Fibroblast of peridontal ligament (primary cell): ENCODE results near the gene TRAF3.
"Not testable (repeated sequence)": the region's sequence is repeated elsewhere in the genome, so short reads cannot be mapped to it uniquely, and the experiment has no call there.

Source experiments
- DNase-seq: peaks from one replicate; pipeline ENCODE4 v3.0.0-alpha.2; 2010; ENCODE audit errors: extremely low read depth

TRAF3 gene

DNA sequence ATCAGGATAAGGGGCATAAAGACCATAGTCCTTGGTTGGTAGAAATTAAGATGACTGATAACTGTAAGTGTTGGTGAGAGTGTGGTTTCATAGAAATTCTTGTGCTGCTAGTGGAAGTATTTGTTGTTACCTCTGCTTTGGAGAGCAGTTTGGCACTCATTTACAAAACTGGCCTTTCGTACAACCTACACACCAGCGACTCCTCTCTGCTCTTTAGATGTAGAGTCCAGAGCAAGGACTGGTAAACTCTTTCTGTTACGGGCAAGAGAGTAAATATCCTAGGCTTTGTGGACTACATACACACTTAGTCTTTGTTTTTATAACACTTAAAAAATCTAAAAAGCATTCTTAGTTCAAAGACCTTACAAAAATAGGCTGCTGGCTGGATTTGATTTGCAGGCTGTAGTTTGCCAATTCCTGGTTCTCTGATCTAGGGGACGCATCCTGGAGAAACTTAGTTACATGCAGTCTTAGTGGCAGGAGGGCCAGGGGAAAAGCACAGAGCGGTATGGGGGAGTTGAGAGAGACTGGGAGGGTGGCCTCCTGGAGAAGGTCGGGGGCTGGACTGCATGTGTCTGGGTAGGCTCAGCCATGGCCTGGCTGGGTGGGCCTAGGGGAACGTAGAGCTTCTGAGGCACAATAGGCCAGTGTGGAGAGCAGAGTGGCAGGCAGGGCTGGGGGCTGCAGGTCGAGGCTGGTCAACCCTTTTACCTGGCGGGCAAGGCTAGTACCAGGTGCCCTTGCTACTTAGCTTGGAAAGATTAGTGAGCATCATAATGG lies 89.9 kb downstream of the TRAF3 start:
- no peak for DNase-seq

DNA sequence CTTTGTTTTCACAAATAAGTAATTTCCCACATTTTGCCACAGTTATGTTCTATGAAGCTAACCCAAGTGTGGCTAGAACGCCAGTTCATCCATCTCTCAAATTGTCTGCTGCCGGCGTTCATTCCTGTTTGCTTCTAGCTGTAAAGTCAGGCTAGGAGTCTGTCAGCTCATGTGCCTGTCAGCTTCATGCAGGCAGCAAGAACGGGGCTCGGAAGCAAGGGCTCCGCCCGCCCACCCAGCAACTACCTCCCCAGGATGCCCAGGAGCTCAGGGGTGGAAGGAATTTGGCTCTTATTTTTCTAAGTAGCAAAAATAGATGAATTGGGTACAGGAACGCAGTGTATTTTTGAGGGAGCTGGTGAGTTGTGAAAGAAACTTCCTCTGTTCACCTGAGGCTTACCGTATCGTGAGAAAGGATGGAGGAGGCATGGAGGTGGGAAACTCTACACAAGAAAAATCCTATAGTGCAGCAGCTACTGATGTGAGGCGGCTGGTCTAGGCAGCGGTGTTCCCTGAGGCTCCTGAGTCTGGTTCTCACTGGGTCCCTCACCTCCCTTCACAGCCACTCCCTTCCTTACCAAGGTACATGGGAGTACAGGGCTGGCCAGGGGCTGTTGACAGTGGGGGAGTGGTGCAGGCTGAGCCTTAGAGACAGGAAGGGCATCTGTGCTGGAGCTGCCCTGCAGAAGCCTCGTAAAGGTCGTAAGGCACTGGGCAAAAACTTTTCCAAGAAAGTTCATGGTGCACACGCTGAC lies 90.8 kb downstream of the TRAF3 start:
- no peak for DNase-seq

DNA sequence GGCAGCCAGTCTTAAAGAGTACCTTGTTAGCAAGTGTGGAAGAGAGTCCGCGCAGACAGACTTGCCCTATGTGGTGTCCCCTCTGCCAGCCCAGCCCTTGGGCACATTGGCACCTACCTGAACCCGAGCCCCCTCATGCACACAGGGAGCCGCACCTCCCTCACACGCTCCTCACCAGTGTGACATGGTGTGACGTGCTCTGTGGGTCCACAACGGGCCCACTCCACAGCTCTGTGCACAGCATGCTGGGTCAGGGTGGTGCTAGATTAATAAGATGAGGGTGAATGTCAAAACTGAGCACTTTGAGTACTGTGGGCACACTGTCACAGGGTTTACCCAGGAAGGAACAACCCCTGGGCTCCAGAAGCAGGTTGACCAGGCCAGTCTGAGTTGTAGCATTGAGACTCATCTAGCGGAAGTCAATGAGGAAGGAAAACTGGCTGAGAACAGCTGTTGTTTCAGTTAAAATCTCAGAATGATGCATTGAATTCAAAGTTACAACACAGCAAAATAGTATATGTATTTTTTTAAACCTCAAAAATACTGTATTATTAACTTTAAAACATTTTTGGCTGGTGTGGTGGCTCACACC lies 91.8 kb downstream of the TRAF3 start:
- DNase-seq: no peak

DNA sequence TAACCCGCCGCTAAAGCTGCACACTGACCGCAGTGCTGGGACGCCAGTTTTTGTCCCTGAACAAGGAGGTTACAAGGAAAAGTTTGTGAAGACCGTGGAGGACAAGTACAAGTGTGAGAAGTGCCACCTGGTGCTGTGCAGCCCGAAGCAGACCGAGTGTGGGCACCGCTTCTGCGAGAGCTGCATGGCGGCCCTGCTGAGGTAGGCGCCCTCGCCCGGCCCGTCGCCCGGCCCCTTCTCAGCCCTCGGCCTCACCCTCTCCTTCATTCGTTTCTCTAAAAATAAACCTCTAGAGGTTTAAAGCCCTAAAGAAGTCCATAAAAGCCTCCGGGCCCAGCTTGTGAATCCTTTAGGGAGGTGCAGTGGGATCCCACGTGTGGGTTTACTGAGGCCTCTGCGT lies 93.0 kb downstream of the TRAF3 start:
- no peak for DNase-seq

DNA sequence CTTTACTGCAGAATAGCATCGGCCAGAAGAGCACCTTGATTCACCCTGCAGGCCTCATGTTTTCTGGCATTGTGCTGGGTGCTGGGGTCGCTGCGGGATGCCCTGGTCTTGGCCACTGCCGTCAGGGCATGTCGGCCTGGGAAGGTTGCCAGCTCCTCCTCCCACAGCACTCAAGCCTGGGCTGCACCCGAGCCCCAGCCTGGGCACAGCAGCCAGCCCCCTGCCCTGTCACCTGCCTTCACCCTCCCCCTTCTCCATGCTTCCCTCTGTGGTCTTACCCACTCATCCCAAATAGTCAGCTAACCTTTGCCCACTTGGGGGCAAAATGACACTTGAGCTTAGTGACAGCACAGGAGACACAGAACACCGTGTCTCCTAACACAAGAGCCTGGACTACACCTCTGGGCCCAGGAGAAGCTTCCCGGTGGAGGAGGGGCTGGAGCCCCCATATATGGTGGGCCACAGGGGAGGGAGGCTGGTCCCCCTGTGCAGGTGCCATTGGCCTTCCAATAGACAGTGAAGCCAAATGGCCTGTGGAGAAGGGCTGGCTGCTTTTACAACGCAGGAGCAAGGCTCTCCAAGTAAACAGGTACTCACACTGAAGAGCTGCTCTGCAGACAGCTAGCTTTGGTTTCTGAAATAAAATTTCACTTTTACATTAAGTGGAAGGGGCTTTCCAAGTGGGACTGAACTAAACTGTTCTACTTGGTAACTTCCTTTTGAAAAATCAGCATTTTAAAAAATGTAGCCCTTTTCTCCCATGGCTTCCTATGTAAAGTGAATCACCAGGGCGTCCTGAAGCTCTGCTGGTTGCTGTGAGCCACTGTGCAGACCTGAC lies 94.0 kb downstream of the TRAF3 start:
- no peak for DNase-seq

DNA sequence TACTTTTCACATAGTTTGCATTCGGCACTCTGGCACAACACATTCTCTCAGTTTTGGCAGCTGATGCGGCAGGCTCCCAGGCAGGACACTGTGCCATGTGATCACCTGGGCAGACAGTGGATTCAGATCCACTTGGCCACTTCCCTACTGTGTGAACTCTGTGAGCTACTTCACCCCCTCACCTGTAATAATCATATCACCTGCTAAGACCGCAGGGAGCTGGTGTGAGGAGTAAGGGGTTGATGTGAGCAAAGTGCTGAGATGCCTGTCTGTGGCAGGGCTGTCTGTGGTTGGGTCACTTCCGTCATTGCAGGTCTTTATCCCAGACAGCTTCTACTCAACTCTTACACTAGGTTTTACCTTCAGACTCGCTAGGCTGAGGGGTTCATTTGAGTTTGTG lies 94.8 kb downstream of the TRAF3 start:
- DNase-seq: no peak

DNA sequence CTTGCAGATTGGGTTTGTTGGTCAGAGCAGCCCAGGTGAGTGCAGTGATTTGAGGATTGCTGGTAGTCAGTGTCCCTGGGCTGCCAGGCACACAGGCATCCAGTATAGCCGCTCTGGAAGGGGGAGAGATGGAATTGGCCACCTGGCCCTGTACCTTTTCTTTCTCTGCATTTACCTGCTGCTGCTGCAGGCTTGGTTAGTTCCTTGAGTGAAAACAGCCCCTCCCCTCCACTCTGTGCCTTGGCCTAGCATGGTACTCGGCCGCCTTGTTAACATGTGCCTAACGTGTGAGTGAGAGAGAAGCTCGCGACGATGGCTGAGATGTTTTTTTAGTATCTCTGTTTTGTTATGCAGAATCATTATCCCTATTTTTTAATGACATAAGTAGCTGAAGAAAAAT lies 95.9 kb downstream of the TRAF3 start:
- DNase-seq: no peak

DNA sequence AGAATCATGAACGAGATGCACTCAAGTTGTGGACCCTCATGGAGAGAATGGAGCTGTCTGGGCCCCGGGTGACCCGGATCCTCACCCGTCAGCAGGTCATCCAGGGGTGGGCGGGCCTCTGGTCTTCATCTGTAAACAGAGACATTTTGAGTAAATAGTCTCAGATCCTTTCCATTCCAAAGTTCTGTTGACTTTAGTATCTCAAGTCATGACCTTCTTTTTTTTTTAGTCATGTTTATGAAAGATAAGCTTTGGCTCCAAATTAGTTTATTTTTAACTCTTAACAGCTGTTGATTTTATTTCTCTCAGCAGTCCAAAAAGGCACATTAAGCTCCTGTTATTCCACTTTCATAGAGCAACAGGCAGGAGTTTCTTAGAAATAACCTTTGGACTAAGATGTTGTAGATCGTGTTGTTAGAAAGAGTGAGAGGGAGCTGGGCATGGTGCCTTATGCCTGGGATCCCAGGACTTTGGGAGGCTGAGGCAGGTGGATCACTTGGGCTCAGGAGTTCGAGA lies 96.4 kb downstream of the TRAF3 start:
- no peak for DNase-seq

DNA sequence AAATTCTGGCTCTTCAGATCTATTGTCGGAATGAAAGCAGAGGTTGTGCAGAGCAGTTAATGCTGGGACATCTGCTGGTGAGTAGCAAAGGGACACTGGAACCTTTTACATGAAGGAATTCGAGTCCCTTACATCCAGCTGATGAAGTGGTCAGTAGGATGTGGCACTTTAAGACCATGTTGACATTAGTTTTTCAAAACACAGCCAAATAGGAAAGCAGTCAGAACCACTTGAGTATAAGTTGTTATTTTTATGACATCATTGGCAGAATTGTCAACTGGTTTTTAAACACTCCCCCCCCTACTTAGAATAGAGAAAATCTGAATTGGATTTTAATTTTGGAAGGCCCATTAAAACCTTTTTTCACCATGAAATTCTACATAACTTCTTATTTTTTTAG lies 98.4 kb downstream of the TRAF3 start:
- DNase-seq: peak; percentile 8

DNA sequence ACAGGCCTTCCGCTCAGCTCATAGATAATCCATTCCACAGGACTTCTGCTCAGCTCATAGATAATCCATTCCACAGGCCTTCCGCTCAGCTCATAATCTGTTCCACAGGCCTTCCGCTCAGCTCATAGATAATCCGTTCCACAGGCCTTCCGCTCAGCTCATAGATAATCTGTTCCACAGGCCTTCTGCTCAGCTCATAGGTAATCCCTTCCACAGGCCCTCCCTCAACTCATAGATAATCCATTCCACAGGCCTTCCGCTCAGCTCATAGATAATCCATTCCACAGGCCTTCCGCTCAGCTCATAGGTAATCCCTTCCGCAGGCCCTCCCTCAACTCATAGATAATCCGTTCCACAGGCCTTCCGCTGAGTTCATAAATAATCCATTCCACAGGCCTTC lies 100.3 kb downstream of the TRAF3 start:
- not testable (repeated sequence) for DNase-seq

DNA sequence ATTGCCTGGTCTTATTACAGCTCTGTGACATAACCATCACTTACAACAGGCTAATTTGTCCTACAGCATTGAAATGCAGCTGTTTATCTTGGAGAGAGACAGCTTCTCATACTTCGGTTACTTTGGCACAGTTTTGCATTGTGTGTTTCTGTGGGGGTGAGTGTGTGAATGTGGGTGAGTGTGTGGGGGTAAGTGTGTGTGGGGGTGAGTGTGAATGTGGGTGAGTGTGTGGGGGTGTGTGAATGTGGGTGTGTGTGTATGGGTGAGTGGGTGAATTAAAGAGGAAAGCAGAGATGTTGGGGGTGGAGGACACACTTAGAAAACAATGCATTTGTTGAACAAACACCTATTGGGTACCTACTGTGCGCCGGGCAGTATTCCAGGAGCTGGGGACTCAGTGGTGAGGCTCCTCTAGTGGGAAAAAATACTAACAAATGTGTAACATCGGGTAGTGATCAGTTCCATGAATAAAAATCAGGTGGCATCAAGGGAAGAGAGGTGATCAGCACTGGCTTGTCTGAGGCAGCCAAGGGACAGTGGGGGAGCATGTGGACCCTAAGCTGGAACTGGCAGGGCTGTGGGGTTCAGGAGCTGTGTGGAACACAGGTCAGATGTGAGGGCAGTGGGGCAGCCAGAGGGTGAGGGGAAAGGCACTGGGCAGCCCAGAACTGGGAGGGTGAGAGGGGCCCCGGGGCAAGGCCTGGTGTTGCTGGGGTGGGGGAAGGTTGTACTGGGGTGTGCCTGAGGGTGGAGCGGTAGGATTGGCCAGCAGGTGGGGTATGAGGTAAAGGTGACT lies 101.1 kb downstream of the TRAF3 start:
- DNase-seq: peak; percentile 26

DNA sequence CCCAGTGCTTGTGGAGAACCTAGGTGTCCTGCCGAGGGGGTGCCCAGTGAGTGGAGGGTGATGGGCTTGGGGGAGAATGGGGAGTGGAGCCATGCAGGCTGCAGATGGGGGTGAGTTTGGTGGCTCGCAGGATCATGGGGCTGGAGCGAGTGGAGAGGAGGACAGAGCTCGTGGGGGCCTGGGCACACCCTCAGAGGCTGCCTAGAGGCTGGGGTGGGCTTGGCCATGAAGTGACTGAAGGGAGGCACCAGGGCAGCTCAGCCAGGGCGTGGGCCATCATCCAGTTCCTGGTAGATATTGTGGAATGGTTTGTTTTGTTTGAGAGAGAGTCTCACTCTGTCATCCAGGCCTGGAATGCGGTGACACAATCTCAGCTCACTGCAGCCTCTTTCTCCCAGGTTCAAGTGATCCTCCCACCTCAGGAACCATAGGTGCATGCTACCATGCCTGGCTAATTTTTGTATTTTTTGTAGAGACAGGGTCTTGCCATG lies 101.8 kb downstream of the TRAF3 start:
- no peak for DNase-seq

DNA sequence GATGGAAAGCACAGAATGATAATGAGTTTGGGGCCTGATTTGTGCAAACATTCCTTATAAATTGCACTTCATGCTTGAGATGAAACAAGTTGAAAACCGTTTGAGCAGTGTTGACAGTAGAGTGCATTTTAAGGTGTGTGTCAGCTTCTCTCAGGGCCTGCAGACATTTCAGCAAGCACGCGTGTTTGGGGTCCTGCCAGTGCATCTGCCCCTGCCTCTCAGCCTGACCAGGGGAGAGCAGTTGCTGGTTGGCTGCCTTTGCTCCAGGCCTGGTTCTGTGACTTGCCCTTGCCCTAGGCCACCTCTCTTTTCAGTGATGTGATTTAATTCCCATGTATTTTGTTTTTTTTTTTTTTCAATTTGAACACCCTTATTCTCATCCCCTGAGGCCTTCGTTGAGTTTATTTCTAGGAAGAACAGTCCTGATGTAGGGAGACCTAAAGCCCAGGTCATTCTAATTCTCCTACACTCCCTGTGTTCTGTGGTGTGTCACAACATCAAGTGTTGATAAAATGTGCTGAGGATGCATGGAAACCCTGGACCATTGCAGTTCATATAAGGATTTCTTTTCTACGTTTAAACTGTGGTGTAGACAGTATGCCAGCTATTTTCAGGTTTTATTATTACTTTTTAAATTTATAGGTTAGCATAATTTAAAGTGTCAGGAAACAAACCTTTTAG lies 105.1 kb downstream of the TRAF3 start:
- DNase-seq: no peak

DNA sequence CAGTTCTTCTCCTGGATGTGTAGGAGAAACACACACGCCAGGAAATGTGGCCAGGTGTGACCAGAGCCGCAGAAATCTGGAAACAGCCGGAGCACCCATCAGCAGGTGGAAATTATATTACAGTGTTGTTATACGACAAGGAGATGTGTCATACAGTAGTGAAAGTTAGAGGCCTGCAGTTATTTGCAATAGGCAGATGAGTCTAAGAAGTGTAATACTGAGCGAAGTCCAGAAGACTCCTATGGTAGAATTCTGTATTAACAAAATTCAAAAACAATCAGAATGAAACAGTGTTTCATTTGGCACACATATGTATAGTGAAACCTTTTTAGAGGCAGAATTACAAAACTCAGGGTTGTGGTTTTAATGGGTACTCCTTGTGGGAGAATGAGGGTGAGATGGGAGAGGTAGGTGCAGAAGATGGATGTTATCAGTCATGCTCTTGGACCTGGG lies 105.9 kb downstream of the TRAF3 start:
- DNase-seq: no peak

DNA sequence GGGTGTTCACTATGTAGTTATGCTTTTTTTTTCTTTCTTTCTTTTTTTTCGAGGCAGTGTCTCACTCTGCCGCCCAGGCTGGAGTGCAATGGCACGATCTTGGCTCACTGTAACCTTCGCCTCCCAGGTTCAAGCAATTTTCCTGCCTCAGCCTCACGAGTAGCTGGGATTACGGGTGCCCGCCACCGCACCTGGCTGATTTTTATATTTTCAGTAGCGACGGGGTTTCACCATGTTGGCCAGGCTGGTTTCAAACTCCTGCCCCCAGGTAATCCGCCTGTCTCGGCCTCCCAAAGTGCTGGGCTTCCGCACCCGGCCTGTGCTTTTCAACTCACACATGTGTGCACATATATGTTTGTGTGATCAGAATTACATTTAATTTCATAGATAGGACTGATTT lies 106.3 kb downstream of the TRAF3 start:
- DNase-seq: no peak

DNA sequence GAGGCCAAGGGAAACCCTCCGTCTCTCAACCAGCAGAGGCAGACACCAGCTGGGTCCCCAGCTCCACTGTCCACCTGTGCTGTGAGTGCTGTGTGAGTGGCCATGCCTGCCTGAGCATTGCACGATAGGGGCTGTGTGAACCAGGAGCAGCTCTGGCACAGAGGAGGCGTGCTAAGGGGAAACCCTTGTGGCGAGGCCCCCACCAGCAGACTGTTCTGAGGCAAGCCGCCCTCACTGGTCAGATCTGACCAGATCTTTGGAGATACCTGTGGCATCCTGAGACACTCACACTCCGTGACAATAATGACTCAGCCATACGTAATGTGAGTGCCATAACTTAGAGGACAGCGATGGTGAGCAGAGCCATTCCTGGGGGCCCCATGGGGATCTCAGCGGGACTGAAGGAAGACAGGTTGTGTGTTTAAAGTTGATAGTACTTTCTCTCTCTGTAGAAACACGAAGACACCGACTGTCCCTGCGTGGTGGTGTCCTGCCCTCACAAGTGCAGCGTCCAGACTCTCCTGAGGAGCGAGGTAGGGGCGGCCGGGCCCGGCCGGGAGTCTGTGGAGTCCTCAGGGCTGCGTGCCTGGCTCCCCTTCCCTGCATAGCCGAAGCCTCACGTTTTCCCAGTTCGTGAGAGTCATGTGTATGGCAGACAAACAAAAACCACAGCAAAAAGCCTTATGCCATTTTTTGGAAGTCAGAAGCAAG lies 108.6 kb downstream of the TRAF3 start:
- no peak for DNase-seq

DNA sequence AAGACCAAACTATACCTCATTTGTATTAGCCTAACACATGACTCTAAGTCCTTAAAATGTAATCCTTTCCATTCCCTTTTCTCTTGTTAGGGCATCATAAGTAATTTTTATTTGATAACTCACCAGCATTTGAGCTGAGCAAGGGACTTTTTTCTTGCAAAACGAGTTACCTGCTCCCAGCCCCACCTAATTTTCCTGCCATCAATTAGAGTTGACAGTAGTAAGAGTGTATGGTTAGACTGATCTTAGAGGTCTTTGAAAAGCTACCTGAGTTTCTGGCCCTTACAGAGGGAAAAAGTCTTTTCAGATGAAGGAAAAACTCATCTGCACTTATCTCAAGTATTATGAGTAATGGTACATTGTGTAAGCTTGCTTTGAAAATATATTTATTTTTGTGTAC lies 111.5 kb downstream of the TRAF3 start:
- DNase-seq: no peak

DNA sequence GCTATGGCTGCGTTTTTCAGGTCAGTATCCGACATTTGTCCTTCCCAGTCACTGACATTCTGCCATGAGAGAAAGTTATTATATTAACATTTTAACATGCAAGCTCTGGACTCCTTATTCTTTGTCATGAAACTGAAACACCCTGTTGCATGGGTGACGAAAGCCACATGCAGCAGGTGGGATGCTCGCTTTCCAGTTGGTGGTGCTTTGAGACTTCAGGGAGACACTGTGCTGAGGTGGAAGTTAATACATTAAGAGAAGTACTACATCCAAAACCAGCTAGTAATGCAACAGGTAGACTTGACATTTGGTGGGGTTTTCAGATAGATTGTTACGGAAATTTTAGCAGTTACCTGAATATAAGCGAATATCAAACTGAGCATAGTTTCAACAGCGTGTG lies 112.4 kb downstream of the TRAF3 start:
- DNase-seq: no peak

DNA sequence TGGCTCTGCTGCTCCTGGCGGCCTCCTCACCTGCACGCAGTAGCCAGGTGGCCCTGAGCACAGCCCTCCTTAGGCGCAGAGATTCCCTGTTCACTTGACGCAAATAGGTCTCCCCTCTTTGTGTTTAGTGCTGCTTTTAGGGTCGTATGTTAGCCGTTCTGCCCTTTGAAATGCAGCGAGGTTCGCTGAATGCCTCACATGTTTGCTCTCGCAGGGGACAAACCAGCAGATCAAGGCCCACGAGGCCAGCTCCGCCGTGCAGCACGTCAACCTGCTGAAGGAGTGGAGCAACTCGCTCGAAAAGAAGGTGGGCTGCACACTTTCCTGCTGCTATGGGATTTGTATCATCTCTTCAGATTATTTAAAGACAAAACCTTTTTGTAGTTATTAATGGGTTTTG lies 113.9 kb downstream of the TRAF3 start:
- DNase-seq: no peak

DNA sequence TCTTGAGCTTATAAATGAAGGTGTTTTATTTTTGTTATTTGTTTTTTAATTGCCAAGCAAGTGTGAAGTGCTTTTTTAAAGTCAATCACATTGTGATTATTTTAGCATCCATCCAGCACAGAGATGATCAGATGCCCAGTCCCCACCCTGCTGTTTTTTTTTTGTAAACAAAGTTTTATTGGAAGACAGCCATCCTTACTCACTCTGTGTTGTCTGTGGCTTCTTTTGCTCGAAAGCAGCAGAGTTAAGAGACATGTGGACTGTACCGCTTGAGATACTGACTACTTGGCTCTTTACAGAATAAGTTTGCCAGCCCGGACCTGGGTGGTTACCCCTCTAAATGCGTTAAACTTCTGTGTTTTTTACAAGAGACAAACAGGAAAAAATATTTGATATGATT lies 114.3 kb downstream of the TRAF3 start:
- DNase-seq: peak; percentile 73
